Measurements from ENCODE around the gene SULT1A2. TPM values are rescaled to one million over a fixed set of nuclear protein-coding genes. Genes with fewer than 3 reads are reported as not detected.

The SULT1A2 gene
- total and polyA plus RNA-seq, 2 of the 13 experiments (the other 11 are each of a cell fraction or from before 2014, with no cell fraction given) = 33.0 to 34.2 TPM

GRCh38 chr16:28596115-28596630 lies 677 bp downstream of the SULT1A2 start (continued):
- 0 out of 2 replicates have a peak, but pooled peaks have one; percentile 24 for TF ChIP-seq RAD21 (CRISPR knock-in tag; IDR thresholded peaks at IDR 0.05)
- TF ChIP-seq ZNF703 (CRISPR knock-in tag; IDR thresholded peaks at IDR 0.05; ENCODE audit: borderline replicate concordance) = no peak
- no peak for TF ChIP-seq ZNF720 (CRISPR knock-in tag; IDR thresholded peaks at IDR 0.05)
- no peak for TF ChIP-seq FLYWCH1 (CRISPR knock-in tag; IDR thresholded peaks at IDR 0.05)
- TF ChIP-seq DNMT3B (CRISPR knock-in tag; conservative IDR thresholded peaks at IDR 0.05) = no peak
- TF ChIP-seq FOSL1 (CRISPR knock-in tag; IDR thresholded peaks at IDR 0.05; ENCODE audit: borderline replicate concordance) = 0 out of 2 replicates have a peak, but pooled peaks have one; percentile 29
- no peak for TF ChIP-seq ZNF20 (CRISPR knock-in tag; IDR thresholded peaks at IDR 0.05)
- TF ChIP-seq PRMT3 (CRISPR knock-in tag; IDR thresholded peaks at IDR 0.05; ENCODE audit: borderline replicate concordance, low read depth) = no peak
- TF ChIP-seq HINFP (CRISPR knock-in tag; IDR thresholded peaks at IDR 0.05; ENCODE audit: low read depth) = no peak; the same call in 1 of the 2 replicates
- TF ChIP-seq CHD4 (IDR thresholded peaks at IDR 0.05; ENCODE audit: borderline replicate concordance, low read length) = no peak
- TF ChIP-seq BRF2 (CRISPR knock-in tag; IDR thresholded peaks at IDR 0.05) = no peak
- no peak for TF ChIP-seq RELA (CRISPR knock-in tag; IDR thresholded peaks at IDR 0.05)
- TF ChIP-seq ZNF747 (CRISPR knock-in tag; IDR thresholded peaks at IDR 0.05; ENCODE audit: borderline replicate concordance) = no peak
- no peak for TF ChIP-seq TERF1 (CRISPR knock-in tag; IDR thresholded peaks at IDR 0.05)
- TF ChIP-seq HMGXB4 (CRISPR knock-in tag; IDR thresholded peaks at IDR 0.05; ENCODE audit: borderline replicate concordance in 1 of 2, low read depth in 1 of 2) = no peak
- no peak for TF ChIP-seq ZNF777 (CRISPR knock-in tag; IDR thresholded peaks at IDR 0.05)
- no peak for TF ChIP-seq GTF2F1 (IDR thresholded peaks at IDR 0.05; ENCODE audit: low read length)
- no peak for TF ChIP-seq TBX3 (IDR thresholded peaks at IDR 0.05; ENCODE audit: borderline replicate concordance)
- no peak; the same call in 1 of the 2 replicates for TF ChIP-seq NFKB2 (CRISPR knock-in tag; IDR thresholded peaks at IDR 0.05; ENCODE audit: borderline replicate concordance)
- no peak for TF ChIP-seq BATF2 (CRISPR knock-in tag; IDR thresholded peaks at IDR 0.05)
- no peak for TF ChIP-seq NCOA5 (CRISPR knock-in tag; IDR thresholded peaks at IDR 0.05)
- no peak for TF ChIP-seq XRCC5 (optimal IDR thresholded peaks at IDR 0.05; ENCODE audit: low read length)
- no peak for TF ChIP-seq ZNF782 (CRISPR knock-in tag; IDR thresholded peaks at IDR 0.05; ENCODE audit: borderline replicate concordance)
- no peak for TF ChIP-seq PREB (CRISPR knock-in tag; IDR thresholded peaks at IDR 0.05)
